Measurements from ENCODE around the gene PXN. TPM values are rescaled to one million over a fixed set of nuclear protein-coding genes. Genes with fewer than 3 reads are reported as not detected.

The PXN gene
- total and polyA plus RNA-seq, 2 experiments from 2014 or later, result 38.4 to 76.0 TPM

GRCh38 chr12:120228291-120229070 lies 37.0 kb downstream of the PXN start (continued):
- TF ChIP-seq, protein P1, sequence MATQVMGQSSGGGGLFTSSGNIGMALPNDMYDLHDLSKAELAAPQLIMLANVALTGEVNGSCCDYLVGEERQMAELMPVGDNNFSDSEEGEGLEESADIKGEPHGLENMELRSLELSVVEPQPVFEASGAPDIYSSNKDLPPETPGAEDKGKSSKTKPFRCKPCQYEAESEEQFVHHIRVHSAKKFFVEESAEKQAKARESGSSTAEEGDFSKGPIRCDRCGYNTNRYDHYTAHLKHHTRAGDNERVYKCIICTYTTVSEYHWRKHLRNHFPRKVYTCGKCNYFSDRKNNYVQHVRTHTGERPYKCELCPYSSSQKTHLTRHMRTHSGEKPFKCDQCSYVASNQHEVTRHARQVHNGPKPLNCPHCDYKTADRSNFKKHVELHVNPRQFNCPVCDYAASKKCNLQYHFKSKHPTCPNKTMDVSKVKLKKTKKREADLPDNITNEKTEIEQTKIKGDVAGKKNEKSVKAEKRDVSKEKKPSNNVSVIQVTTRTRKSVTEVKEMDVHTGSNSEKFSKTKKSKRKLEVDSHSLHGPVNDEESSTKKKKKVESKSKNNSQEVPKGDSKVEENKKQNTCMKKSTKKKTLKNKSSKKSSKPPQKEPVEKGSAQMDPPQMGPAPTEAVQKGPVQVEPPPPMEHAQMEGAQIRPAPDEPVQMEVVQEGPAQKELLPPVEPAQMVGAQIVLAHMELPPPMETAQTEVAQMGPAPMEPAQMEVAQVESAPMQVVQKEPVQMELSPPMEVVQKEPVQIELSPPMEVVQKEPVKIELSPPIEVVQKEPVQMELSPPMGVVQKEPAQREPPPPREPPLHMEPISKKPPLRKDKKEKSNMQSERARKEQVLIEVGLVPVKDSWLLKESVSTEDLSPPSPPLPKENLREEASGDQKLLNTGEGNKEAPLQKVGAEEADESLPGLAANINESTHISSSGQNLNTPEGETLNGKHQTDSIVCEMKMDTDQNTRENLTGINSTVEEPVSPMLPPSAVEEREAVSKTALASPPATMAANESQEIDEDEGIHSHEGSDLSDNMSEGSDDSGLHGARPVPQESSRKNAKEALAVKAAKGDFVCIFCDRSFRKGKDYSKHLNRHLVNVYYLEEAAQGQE (IDR thresholded peaks at IDR 0.05; ENCODE audit: unreplicated experiment), result peak; percentile 31

GRCh38 chr12:120228041-120228290 lies 37.6 kb downstream of the PXN start:
- Histone ChIP-seq H2AFZ (no peak overlapping the region), H3K4me1 (ENCODE audit: insufficient read depth) (peaks cover 52% of the 10 kb centered on the region), H3K9me2 (ENCODE audit: insufficient read depth) (no peaks in the 10 kb centered on the region), H4K20me1 (replicated peaks; ENCODE audit: insufficient read depth) (peaks cover 2% of the 10 kb centered on the region; the same call in 1 of the 2 replicates), H3K4me2 (peak overlapping the region; percentile 59), H3K36me3 (ENCODE audit: insufficient read depth) (no peaks in the 10 kb centered on the region; the same call in 1 of the 2 replicates), H3K79me2 (replicated peaks; ENCODE audit: insufficient read depth) (peaks cover 35% of the 10 kb centered on the region), H3K27me3 (ENCODE audit: insufficient read depth) (no peaks in the 10 kb centered on the region), H3F3A (replicated peaks; ENCODE audit: low read depth) (peaks cover 30% of the 10 kb centered on the region), H3K4me3 (peak overlapping the region; percentile 26; the same call in 1 of the 2 replicates), H3K27ac (ENCODE audit: low read depth) (peak overlapping the region; percentile 74)
- no peaks in the 10 kb centered on the region for H3K9me3 Mint-ChIP-seq
- H3K36me3 Mint-ChIP-seq (ENCODE audit: low read depth), result peaks cover 22% of the 10 kb centered on the region
- peak overlapping the region; percentile 64 for H3K4me3 Mint-ChIP-seq
- H3K27ac Mint-ChIP-seq, result peak overlapping the region; percentile 99
- DNase-seq (ENCODE audit: low spot score) (no peak), ATAC-seq (no peak)
- H3K27me3 Mint-ChIP-seq (ENCODE audit: insufficient read depth, low read depth, poor library complexity), result peaks cover 46% of the 10 kb centered on the region
- H3K4me1 Mint-ChIP-seq, result peaks cover 77% of the 10 kb centered on the region
- TF ChIP-seq POLR2AphosphoS5 (IDR thresholded peaks at IDR 0.05; ENCODE audit: low read depth) (no peak), EZH2 (IDR thresholded peaks at IDR 0.05; ENCODE audit: low read depth, unreplicated experiment) (no peak), EZH2phosphoT487 (IDR thresholded peaks at IDR 0.05; ENCODE audit: unreplicated experiment) (no peak), CREB1 (CRISPR knock-in tag; IDR thresholded peaks at IDR 0.05; ENCODE audit: low read depth) (no peak), JUNB (IDR thresholded peaks at IDR 0.05; ENCODE audit: unreplicated experiment) (no peak), NANOG (IDR thresholded peaks at IDR 0.05; ENCODE audit: borderline replicate concordance) (no peak), ZNF331 (CRISPR knock-in tag; IDR thresholded peaks at IDR 0.05; ENCODE audit: low read depth) (no peak), ZNF114 (CRISPR knock-in tag; IDR thresholded peaks at IDR 0.05) (no peak), STAT1 (IDR thresholded peaks at IDR 0.05; ENCODE audit: unreplicated experiment) (no peak)
- TF ChIP-seq, protein P2, sequence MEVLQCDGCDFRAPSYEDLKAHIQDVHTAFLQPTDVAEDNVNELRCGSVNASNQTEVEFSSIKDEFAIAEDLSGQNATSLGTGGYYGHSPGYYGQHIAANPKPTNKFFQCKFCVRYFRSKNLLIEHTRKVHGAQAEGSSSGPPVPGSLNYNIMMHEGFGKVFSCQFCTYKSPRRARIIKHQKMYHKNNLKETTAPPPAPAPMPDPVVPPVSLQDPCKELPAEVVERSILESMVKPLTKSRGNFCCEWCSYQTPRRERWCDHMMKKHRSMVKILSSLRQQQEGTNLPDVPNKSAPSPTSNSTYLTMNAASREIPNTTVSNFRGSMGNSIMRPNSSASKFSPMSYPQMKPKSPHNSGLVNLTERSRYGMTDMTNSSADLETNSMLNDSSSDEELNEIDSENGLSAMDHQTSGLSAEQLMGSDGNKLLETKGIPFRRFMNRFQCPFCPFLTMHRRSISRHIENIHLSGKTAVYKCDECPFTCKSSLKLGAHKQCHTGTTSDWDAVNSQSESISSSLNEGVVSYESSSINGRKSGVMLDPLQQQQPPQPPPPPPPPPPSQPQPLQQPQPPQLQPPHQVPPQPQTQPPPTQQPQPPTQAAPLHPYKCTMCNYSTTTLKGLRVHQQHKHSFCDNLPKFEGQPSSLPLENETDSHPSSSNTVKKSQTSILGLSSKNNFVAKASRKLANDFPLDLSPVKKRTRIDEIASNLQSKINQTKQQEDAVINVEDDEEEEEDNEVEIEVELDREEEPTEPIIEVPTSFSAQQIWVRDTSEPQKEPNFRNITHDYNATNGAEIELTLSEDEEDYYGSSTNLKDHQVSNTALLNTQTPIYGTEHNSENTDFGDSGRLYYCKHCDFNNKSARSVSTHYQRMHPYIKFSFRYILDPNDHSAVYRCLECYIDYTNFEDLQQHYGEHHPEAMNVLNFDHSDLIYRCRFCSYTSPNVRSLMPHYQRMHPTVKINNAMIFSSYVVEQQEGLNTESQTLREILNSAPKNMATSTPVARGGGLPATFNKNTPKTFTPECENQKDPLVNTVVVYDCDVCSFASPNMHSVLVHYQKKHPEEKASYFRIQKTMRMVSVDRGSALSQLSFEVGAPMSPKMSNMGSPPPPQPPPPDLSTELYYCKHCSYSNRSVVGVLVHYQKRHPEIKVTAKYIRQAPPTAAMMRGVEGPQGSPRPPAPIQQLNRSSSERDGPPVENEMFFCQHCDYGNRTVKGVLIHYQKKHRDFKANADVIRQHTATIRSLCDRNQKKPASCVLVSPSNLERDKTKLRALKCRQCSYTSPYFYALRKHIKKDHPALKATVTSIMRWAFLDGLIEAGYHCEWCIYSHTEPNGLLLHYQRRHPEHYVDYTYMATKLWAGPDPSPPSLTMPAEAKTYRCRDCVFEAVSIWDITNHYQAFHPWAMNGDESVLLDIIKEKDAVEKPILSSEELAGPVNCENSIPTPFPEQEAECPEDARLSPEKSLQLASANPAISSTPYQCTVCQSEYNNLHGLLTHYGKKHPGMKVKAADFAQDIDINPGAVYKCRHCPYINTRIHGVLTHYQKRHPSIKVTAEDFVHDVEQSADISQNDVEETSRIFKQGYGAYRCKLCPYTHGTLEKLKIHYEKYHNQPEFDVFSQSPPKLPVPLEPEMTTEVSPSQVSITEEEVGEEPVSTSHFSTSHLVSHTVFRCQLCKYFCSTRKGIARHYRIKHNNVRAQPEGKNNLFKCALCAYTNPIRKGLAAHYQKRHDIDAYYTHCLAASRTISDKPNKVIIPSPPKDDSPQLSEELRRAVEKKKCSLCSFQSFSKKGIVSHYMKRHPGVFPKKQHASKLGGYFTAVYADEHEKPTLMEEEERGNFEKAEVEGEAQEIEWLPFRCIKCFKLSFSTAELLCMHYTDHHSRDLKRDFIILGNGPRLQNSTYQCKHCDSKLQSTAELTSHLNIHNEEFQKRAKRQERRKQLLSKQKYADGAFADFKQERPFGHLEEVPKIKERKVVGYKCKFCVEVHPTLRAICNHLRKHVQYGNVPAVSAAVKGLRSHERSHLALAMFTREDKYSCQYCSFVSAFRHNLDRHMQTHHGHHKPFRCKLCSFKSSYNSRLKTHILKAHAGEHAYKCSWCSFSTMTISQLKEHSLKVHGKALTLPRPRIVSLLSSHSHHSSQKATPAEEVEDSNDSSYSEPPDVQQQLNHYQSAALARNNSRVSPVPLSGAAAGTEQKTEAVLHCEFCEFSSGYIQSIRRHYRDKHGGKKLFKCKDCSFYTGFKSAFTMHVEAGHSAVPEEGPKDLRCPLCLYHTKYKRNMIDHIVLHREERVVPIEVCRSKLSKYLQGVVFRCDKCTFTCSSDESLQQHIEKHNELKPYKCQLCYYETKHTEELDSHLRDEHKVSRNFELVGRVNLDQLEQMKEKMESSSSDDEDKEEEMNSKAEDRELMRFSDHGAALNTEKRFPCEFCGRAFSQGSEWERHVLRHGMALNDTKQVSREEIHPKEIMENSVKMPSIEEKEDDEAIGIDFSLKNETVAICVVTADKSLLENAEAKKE (CRISPR knock-in tag; IDR thresholded peaks at IDR 0.05), result no peak
- TF ChIP-seq, protein P3, sequence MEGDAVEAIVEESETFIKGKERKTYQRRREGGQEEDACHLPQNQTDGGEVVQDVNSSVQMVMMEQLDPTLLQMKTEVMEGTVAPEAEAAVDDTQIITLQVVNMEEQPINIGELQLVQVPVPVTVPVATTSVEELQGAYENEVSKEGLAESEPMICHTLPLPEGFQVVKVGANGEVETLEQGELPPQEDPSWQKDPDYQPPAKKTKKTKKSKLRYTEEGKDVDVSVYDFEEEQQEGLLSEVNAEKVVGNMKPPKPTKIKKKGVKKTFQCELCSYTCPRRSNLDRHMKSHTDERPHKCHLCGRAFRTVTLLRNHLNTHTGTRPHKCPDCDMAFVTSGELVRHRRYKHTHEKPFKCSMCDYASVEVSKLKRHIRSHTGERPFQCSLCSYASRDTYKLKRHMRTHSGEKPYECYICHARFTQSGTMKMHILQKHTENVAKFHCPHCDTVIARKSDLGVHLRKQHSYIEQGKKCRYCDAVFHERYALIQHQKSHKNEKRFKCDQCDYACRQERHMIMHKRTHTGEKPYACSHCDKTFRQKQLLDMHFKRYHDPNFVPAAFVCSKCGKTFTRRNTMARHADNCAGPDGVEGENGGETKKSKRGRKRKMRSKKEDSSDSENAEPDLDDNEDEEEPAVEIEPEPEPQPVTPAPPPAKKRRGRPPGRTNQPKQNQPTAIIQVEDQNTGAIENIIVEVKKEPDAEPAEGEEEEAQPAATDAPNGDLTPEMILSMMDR (conservative IDR thresholded peaks at IDR 0.05; ENCODE audit: low read depth in 2 of 2), result no peak

Measured in GM23338 (cell line).